GM23338 (cell line): ENCODE data around the gene SEC61A1. TPM values are rescaled to one million over a fixed set of nuclear protein-coding genes. Genes with fewer than 3 reads are reported as not detected.

Source experiments
- ATAC-seq: fragments of 200-7000 bp; cut with Tn5 transposase; 3 replicates; pipeline ENCODE4 v1.9.1; 2020
- DNase-seq: peaks from one replicate; pipeline ENCODE4 v3.0.0-alpha.2; 2015; ENCODE audit warnings: low spot score
- H2AFZ ChIP-seq: fragments of 200-600 bp; sonication (generic); 2 replicates; pipeline ENCODE4 v1.8.0; 2016; ENCODE audit warnings: antibody characterized with exemption, mild to moderate bottlenecking, moderate library complexity
- H3F3A ChIP-seq: fragments of 200-600 bp; sonication (generic); replicated peaks from 2 replicates; pipeline ENCODE4 v1.8.0; 2017; ENCODE audit warnings: antibody characterized with exemption, mixed run types, low read depth
- H3K27ac ChIP-seq: fragments of 200-600 bp; sonication (generic); 2 replicates; pipeline ENCODE4 v1.6.1; 2016; ENCODE audit warnings: low read depth
- H3K27me3 ChIP-seq: fragments of 200-600 bp; sonication (generic); 2 replicates; pipeline ENCODE4 v1.8.0; 2016; ENCODE audit warnings: mild to moderate bottlenecking, mixed run types, moderate library complexity; ENCODE audit not compliant: insufficient read depth
- H3K36me3 ChIP-seq: fragments of 200-600 bp; sonication (generic); 2 replicates; pipeline ENCODE4 v1.8.0; 2016; ENCODE audit warnings: mild to moderate bottlenecking; ENCODE audit not compliant: insufficient read depth
- H3K4me1 ChIP-seq: fragments of 200-600 bp; sonication (generic); 2 replicates; pipeline ENCODE4 v1.8.0; 2016; ENCODE audit warnings: mild to moderate bottlenecking, moderate library complexity; ENCODE audit not compliant: insufficient read depth
- H3K4me2 ChIP-seq: fragments of 200-600 bp; sonication (generic); 2 replicates; pipeline ENCODE4 v1.7.1; 2017; ENCODE audit warnings: mixed run types
- H3K4me3 ChIP-seq: fragments of 200-600 bp; sonication (generic); 2 replicates; pipeline ENCODE4 v1.6.1; 2016; ENCODE audit warnings: mixed run types
- H3K79me2 ChIP-seq: fragments of 200-600 bp; sonication (generic); replicated peaks from 2 replicates; pipeline ENCODE4 v1.8.0; 2017; ENCODE audit warnings: mild to moderate bottlenecking; ENCODE audit not compliant: insufficient read depth
- H3K9me2 ChIP-seq: fragments of 200-600 bp; sonication (generic); 2 replicates; pipeline ENCODE4 v1.8.0; 2017; ENCODE audit not compliant: insufficient read depth
- H4K20me1 ChIP-seq: fragments of 200-600 bp; sonication (generic); replicated peaks from 2 replicates; pipeline ENCODE4 v1.8.0; 2017; ENCODE audit warnings: mild to moderate bottlenecking; ENCODE audit not compliant: insufficient read depth
- H3K27ac Mint-ChIP-seq: 2 replicates; pipeline ENCODE4 v1.8.0; 2020; ENCODE audit warnings: inconsistent platforms, mild to moderate bottlenecking, moderate library complexity, mixed read lengths
- H3K27me3 Mint-ChIP-seq: 3 replicates; pipeline ENCODE4 v1.8.0; 2022; ENCODE audit warnings: low read depth, mild to moderate bottlenecking, moderate library complexity, mixed read lengths, inconsistent platforms; ENCODE audit not compliant: insufficient read depth, poor library complexity
- H3K36me3 Mint-ChIP-seq: 3 replicates; pipeline ENCODE4 v1.8.0; 2021; ENCODE audit warnings: low read depth, mild to moderate bottlenecking, inconsistent platforms, moderate library complexity, mixed read lengths
- H3K4me1 Mint-ChIP-seq: 3 replicates; pipeline ENCODE4 v1.8.0; 2020; ENCODE audit warnings: mild to moderate bottlenecking, inconsistent platforms, mixed read lengths
- H3K4me3 Mint-ChIP-seq: 3 replicates; pipeline ENCODE4 v1.8.0; 2021; ENCODE audit warnings: moderate library complexity, mild to moderate bottlenecking, inconsistent platforms, mixed read lengths
- H3K9me3 Mint-ChIP-seq: 3 replicates; pipeline ENCODE4 v1.8.0; 2020; ENCODE audit warnings: moderate library complexity, mild to moderate bottlenecking, inconsistent platforms, mixed read lengths
- CREB1 ChIP-seq: fragments of 250-450 bp; sonication (Bioruptor Pico); IDR thresholded peaks from 2 replicates; pipeline ENCODE4 v1.5.0; 2020; ENCODE audit warnings: low read depth, mild to moderate bottlenecking, moderate library complexity
- EZH2 ChIP-seq: fragments of 200-600 bp; sonication (generic); IDR thresholded peaks from one replicate; pipeline ENCODE4 v1.8.0; 2017; ENCODE audit warnings: antibody characterized with exemption, mild to moderate bottlenecking, low read depth; ENCODE audit not compliant: unreplicated experiment
- EZH2phosphoT487 ChIP-seq: fragments of 200-600 bp; sonication (generic); IDR thresholded peaks from one replicate; pipeline ENCODE4 v1.8.1; 2018; ENCODE audit warnings: antibody characterized with exemption; ENCODE audit not compliant: unreplicated experiment
- JUNB ChIP-seq: IDR thresholded peaks from one replicate; pipeline ENCODE4 v1.6.1; 2016; ENCODE audit warnings: antibody characterized with exemption; ENCODE audit not compliant: unreplicated experiment
- NANOG ChIP-seq: IDR thresholded peaks from 2 replicates; pipeline ENCODE4 v1.6.1; 2016; ENCODE audit warnings: antibody characterized with exemption, borderline replicate concordance
- POLR2AphosphoS5 ChIP-seq: IDR thresholded peaks from 2 replicates; pipeline ENCODE4 v1.6.1; 2016; ENCODE audit warnings: antibody characterized with exemption, low read depth
- STAT1 ChIP-seq: IDR thresholded peaks from one replicate; pipeline ENCODE4 v1.6.1; 2016; ENCODE audit warnings: antibody characterized with exemption; ENCODE audit not compliant: unreplicated experiment
- ZNF114 ChIP-seq: fragments of 250-450 bp; sonication (Bioruptor Pico); IDR thresholded peaks from 2 replicates; pipeline ENCODE4 v1.5.0; 2020; ENCODE audit warnings: mild to moderate bottlenecking, moderate library complexity
- ZNF331 ChIP-seq: fragments of 250-450 bp; sonication (Bioruptor Pico); IDR thresholded peaks from 2 replicates; pipeline ENCODE4 v1.5.0; 2020; ENCODE audit warnings: low read depth, mild to moderate bottlenecking, moderate library complexity
- polyA plus RNA-seq: library from polyadenylated mRNA; unstranded; fragments of >200 nt; fragmentation: Nextera tagmentation; extraction: Ambion mirVana; gene quantifications from 2 replicates; pipeline ENCODE4 v1.2.1, GENCODE V29; 2016
- total RNA-seq: library from RNA; depleted of rRNA; stranded (reverse); fragments of >200 nt; shearing (Covaris generic); gene quantifications from 2 replicates; pipeline ENCODE4 v1.2.3, GENCODE V29; 2014
- TF ChIP-seq, protein P1 (sequence below): IDR thresholded peaks from one replicate; pipeline ENCODE4 v1.6.1; 2018; ENCODE audit warnings: antibody characterized with exemption; ENCODE audit not compliant: unreplicated experiment
- TF ChIP-seq, protein P2 (sequence below), 2 experiments: fragments of 200-600 bp in 1 of 2; sonication (generic) in 1 of 2; conservative IDR thresholded peaks; 2 replicates each; pipeline versions ENCODE4 v1.5.1 to v1.6.1; 2016 to 2017; ENCODE audit warnings: antibody characterized with exemption in 2 of 2, low read depth in 2 of 2, mild to moderate bottlenecking in 2 of 2, moderate library complexity in 1 of 2
- TF ChIP-seq, protein P3 (sequence below): IDR thresholded peaks from 2 replicates; pipeline ENCODE4 v1.6.1; 2016; ENCODE audit warnings: antibody characterized with exemption

Gene SEC61A1
- total and polyA plus RNA-seq, 2 experiments from 2014 or later: 44.8 to 184 TPM

DNA sequence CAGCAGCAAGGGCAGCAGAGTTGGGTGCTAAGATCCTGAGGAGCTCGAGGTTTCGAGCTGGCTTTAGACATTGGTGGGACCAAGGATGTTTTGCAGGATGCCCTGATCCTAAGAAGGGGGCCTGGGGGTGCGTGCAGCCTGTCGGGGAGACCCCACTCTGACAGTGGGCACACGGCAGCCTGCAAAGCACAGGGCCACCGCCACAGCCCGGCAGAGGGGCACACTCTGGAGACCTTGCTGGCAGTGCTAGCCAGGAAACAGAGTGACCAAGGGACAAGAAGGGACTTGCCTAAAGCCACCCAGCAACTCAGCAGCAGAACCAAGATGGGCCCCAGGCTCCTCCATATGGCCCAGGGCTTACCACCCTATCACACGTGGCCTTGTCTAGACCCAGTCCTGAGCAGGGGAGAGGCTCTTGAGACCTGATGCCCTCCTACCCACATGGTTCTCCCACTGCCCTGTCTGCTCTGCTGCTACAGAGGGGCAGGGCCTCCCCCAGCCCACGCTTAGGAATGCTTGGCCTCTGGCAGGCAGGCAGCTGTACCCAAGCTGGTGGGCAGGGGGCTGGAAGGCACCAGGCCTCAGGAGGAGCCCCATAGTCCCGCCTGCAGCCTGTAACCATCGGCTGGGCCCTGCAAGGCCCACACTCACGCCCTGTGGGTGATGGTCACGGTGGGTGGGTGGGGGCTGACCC is 18.8 kb downstream of the SEC61A1 start:
- H3K4me1 Mint-ChIP-seq: peaks cover 6% of the 10 kb centered on the region
- peaks cover 14% of the 10 kb centered on the region for H4K20me1 ChIP-seq

DNA sequence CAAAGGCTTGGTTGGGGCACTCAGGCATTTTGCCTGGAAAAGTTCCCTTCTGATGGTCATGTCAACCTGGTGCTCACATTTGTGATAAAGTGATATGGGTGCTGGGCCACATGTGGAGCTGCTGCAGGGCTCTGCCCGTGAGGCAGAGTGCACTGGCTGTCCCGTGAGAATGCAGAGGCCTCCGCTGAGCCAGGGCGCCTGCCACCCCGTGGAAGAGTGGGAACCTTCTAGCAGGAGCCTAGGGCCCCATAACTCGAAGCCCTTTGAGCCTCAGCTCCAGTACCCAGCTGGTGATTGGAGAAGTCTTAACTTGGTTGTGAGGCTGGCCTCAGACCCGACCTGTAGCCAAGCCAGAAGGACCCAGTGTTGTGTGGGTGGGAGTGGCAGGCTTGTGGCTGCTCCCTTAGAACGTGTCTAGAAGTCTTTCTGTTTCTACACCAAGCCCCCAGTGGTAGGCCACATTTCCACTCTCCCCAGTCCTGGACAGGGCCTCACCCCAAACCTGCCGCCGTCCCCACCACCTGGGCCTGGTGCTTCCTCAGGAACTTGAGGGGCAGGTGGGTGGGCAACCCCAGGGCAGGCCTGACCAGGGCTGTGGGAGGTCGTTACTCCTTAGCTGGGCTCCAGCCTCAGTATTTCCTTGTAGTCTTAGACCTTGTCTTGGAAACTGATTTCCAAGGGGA is 19.7 kb downstream of the SEC61A1 start:
- Mint-ChIP-seq H3K27ac (no peak overlapping the region), H3K36me3 (peaks cover 45% of the 10 kb centered on the region), H3K9me3 (no peaks in the 10 kb centered on the region), H3K27me3 (peaks cover 17% of the 10 kb centered on the region), H3K4me3 (no peak overlapping the region), H3K4me1 (peaks cover 6% of the 10 kb centered on the region)
- Histone ChIP-seq H3K79me2 (no peaks in the 10 kb centered on the region), H3K4me1 (peaks cover 10% of the 10 kb centered on the region; the same call in 1 of the 2 replicates), H3F3A (0 out of 2 replicates have a peak, but pooled peaks cover 10% of the 10 kb centered on the region), H3K4me2 (no peak overlapping the region), H4K20me1 (peaks cover 10% of the 10 kb centered on the region), H3K27ac (no peak overlapping the region), H3K4me3 (no peak overlapping the region), H3K36me3 (peaks cover 40% of the 10 kb centered on the region), H2AFZ (no peak overlapping the region), H3K9me2 (no peaks in the 10 kb centered on the region), H3K27me3 (no peaks in the 10 kb centered on the region)
- ATAC-seq: no peak
- DNase-seq: no peak
- TF ChIP-seq, protein P1, sequence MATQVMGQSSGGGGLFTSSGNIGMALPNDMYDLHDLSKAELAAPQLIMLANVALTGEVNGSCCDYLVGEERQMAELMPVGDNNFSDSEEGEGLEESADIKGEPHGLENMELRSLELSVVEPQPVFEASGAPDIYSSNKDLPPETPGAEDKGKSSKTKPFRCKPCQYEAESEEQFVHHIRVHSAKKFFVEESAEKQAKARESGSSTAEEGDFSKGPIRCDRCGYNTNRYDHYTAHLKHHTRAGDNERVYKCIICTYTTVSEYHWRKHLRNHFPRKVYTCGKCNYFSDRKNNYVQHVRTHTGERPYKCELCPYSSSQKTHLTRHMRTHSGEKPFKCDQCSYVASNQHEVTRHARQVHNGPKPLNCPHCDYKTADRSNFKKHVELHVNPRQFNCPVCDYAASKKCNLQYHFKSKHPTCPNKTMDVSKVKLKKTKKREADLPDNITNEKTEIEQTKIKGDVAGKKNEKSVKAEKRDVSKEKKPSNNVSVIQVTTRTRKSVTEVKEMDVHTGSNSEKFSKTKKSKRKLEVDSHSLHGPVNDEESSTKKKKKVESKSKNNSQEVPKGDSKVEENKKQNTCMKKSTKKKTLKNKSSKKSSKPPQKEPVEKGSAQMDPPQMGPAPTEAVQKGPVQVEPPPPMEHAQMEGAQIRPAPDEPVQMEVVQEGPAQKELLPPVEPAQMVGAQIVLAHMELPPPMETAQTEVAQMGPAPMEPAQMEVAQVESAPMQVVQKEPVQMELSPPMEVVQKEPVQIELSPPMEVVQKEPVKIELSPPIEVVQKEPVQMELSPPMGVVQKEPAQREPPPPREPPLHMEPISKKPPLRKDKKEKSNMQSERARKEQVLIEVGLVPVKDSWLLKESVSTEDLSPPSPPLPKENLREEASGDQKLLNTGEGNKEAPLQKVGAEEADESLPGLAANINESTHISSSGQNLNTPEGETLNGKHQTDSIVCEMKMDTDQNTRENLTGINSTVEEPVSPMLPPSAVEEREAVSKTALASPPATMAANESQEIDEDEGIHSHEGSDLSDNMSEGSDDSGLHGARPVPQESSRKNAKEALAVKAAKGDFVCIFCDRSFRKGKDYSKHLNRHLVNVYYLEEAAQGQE: no peak
- TF ChIP-seq EZH2 (no peak), ZNF114 (CRISPR knock-in tag) (no peak), EZH2phosphoT487 (no peak), CREB1 (CRISPR knock-in tag) (no peak), NANOG (no peak), JUNB (no peak), STAT1 (no peak), ZNF331 (CRISPR knock-in tag) (no peak), POLR2AphosphoS5 (no peak)
- TF ChIP-seq, protein P2, sequence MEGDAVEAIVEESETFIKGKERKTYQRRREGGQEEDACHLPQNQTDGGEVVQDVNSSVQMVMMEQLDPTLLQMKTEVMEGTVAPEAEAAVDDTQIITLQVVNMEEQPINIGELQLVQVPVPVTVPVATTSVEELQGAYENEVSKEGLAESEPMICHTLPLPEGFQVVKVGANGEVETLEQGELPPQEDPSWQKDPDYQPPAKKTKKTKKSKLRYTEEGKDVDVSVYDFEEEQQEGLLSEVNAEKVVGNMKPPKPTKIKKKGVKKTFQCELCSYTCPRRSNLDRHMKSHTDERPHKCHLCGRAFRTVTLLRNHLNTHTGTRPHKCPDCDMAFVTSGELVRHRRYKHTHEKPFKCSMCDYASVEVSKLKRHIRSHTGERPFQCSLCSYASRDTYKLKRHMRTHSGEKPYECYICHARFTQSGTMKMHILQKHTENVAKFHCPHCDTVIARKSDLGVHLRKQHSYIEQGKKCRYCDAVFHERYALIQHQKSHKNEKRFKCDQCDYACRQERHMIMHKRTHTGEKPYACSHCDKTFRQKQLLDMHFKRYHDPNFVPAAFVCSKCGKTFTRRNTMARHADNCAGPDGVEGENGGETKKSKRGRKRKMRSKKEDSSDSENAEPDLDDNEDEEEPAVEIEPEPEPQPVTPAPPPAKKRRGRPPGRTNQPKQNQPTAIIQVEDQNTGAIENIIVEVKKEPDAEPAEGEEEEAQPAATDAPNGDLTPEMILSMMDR (conservative IDR thresholded peaks at IDR 0.05; ENCODE audit: low read depth in 2 of 2): no peak
- TF ChIP-seq, protein P3, sequence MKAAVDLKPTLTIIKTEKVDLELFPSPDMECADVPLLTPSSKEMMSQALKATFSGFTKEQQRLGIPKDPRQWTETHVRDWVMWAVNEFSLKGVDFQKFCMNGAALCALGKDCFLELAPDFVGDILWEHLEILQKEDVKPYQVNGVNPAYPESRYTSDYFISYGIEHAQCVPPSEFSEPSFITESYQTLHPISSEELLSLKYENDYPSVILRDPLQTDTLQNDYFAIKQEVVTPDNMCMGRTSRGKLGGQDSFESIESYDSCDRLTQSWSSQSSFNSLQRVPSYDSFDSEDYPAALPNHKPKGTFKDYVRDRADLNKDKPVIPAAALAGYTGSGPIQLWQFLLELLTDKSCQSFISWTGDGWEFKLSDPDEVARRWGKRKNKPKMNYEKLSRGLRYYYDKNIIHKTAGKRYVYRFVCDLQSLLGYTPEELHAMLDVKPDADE: no peak

More for the DNA sequence above, 18.8 kb downstream of the SEC61A1 start:
- 0 out of 2 replicates have a peak, but pooled peaks cover 10% of the 10 kb centered on the region for H3F3A ChIP-seq
- no peak overlapping the region for H3K4me3 ChIP-seq
- no peaks in the 10 kb centered on the region for H3K9me3 Mint-ChIP-seq
- H3K79me2 ChIP-seq: no peaks in the 10 kb centered on the region
- H3K27me3 Mint-ChIP-seq: peaks cover 14% of the 10 kb centered on the region
- no peaks in the 10 kb centered on the region for H3K27me3 ChIP-seq
- peaks cover 54% of the 10 kb centered on the region for H3K36me3 Mint-ChIP-seq
- H3K27ac ChIP-seq: no peak overlapping the region
- no peak overlapping the region for H3K4me3 Mint-ChIP-seq
- no peak overlapping the region for H3K27ac Mint-ChIP-seq
- H2AFZ ChIP-seq: no peak overlapping the region
- TF ChIP-seq EZH2phosphoT487 (no peak), EZH2 (no peak)
- no peak for ATAC-seq
- no peak for DNase-seq
- H3K4me2 ChIP-seq: no peak overlapping the region
- peaks cover 47% of the 10 kb centered on the region for H3K36me3 ChIP-seq
- peaks cover 10% of the 10 kb centered on the region; the same call in 1 of the 2 replicates for H3K4me1 ChIP-seq
- no peaks in the 10 kb centered on the region for H3K9me2 ChIP-seq
